ENCODE measurements around the gene DYRK1A.

DNA sequence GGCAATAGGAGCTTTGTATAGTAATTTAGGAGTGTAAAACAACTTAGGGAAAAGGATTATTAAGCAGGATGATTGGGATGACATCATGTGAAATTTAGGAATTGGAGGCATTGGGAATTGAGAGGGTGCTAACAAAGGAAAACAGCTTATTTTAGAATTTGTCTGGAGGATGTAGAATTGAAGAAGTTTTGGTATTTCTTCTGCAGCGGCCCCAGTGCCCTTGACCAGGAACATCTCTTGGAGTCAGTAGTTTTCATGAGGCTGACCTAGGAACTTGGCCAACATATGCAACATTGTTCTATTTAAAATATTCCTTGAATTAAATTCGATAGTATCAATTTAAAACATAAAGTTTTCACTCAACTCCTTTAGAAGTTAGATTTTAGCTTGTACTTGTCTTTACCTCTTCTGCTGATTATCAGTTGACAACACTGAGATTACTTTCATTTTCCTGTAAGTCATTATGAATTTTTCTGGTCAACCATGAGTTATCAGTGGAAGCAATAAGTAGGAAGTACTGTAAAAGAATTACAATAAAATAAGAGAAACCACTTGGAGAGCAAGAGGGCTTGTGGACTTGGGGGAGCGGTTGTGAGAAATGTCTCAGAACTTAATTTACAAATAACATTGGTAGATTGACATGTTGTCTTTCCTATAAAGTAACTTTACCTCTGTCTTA, 52.8 kb downstream of the DYRK1A start:
- TF ChIP-seq, protein P1, sequence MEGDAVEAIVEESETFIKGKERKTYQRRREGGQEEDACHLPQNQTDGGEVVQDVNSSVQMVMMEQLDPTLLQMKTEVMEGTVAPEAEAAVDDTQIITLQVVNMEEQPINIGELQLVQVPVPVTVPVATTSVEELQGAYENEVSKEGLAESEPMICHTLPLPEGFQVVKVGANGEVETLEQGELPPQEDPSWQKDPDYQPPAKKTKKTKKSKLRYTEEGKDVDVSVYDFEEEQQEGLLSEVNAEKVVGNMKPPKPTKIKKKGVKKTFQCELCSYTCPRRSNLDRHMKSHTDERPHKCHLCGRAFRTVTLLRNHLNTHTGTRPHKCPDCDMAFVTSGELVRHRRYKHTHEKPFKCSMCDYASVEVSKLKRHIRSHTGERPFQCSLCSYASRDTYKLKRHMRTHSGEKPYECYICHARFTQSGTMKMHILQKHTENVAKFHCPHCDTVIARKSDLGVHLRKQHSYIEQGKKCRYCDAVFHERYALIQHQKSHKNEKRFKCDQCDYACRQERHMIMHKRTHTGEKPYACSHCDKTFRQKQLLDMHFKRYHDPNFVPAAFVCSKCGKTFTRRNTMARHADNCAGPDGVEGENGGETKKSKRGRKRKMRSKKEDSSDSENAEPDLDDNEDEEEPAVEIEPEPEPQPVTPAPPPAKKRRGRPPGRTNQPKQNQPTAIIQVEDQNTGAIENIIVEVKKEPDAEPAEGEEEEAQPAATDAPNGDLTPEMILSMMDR (IDR thresholded peaks at IDR 0.05; ENCODE audit: low read depth, low read length) = no peak
- TF ChIP-seq POLR2A (IDR thresholded peaks at IDR 0.05; ENCODE audit: extremely low read depth, insufficient read length) (no peak), MYC (IDR thresholded peaks at IDR 0.05; ENCODE audit: low read depth, low read length) (no peak)
- TF ChIP-seq, protein P2, sequence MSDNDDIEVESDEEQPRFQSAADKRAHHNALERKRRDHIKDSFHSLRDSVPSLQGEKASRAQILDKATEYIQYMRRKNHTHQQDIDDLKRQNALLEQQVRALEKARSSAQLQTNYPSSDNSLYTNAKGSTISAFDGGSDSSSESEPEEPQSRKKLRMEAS (IDR thresholded peaks at IDR 0.05; ENCODE audit: low read depth, low read length) = no peak

Data from NB4 (cell line).